Endodermal cell (in vitro differentiated cells): ENCODE results near the gene AXIN2. TPM values are rescaled to one million over a fixed set of nuclear protein-coding genes. Genes with fewer than 3 reads are reported as not detected.

Experiments used
- DNase-seq: peaks from one replicate; pipeline ENCODE4 v3.0.0-alpha.2; 2017
- H3K27ac ChIP-seq: 2 replicates; pipeline ENCODE4 v1.5.1; 2013; ENCODE audit warnings: mild to moderate bottlenecking, low read depth, low read length, moderate library complexity
- H3K27me3 ChIP-seq: 2 replicates; pipeline ENCODE4 v1.6.1; 2013; ENCODE audit warnings: mild to moderate bottlenecking, low read length, moderate library complexity; ENCODE audit not compliant: insufficient read depth, control insufficient read depth, poor library complexity, severe bottlenecking
- H3K36me3 ChIP-seq: 2 replicates; pipeline ENCODE4 v1.7.0; 2013; ENCODE audit warnings: mild to moderate bottlenecking, low read length, moderate library complexity; ENCODE audit not compliant: control insufficient read depth, insufficient read depth
- H3K4me1 ChIP-seq: one replicate; pipeline ENCODE4 v1.7.0; 2013; ENCODE audit warnings: low read length; ENCODE audit not compliant: control insufficient read depth, insufficient read depth
- H3K4me3 ChIP-seq: 2 replicates; pipeline ENCODE4 v1.5.1; 2013; ENCODE audit warnings: mild to moderate bottlenecking, low read length, moderate library complexity
- H3K9ac ChIP-seq: 2 replicates; pipeline ENCODE4 v1.6.1; 2013; ENCODE audit warnings: mild to moderate bottlenecking, low read length, moderate library complexity; ENCODE audit not compliant: poor library complexity, severe bottlenecking; ENCODE audit errors: extremely low read depth
- H3K9me3 ChIP-seq: 2 replicates; pipeline ENCODE4 v1.6.1; 2013; ENCODE audit warnings: mild to moderate bottlenecking, low read length, moderate library complexity; ENCODE audit not compliant: control insufficient read depth
- H3K27ac Mint-ChIP-seq: 2 replicates; pipeline ENCODE4 v1.8.0; 2020; ENCODE audit warnings: mixed read lengths
- H3K27me3 Mint-ChIP-seq: 2 replicates; pipeline ENCODE4 v1.8.0; 2021; ENCODE audit warnings: mild to moderate bottlenecking, mixed read lengths; ENCODE audit not compliant: insufficient read depth
- H3K36me3 Mint-ChIP-seq: 2 replicates; pipeline ENCODE4 v1.8.0; 2020; ENCODE audit warnings: low read depth, mixed read lengths
- H3K4me1 Mint-ChIP-seq: 2 replicates; pipeline ENCODE4 v1.8.0; 2020; ENCODE audit warnings: mixed read lengths
- H3K4me3 Mint-ChIP-seq: 2 replicates; pipeline ENCODE4 v1.8.0; 2020; ENCODE audit warnings: mild to moderate bottlenecking, moderate library complexity, mixed read lengths
- H3K9me3 Mint-ChIP-seq: 2 replicates; pipeline ENCODE4 v1.8.0; 2020; ENCODE audit warnings: mild to moderate bottlenecking, mixed read lengths
- CTCF ChIP-seq: fragments of 200-600 bp; sonication (generic); conservative IDR thresholded peaks from 2 replicates; pipeline ENCODE4 v1.5.0; 2021; ENCODE audit warnings: antibody characterized with exemption, mild to moderate bottlenecking
- WGBS, 2 experiments: methylation state at CpG; one replicate each; pipeline versions ENCODE4 v1.1.5 to v1.1.7; 2013; ENCODE audit warnings: missing lambda C conversion rate in 2 of 2, mixed read lengths in 1 of 2; ENCODE audit not compliant: insufficient coverage in 1 of 2, insufficient read length in 1 of 2; 5-methylcytosine and 5-hydroxymethylcytosine counted together
- total RNA-seq, 2 donors: library from RNA; stranded (reverse); fragmentation: NEBNext Ultra II Directional in 1 of 2; extraction: Animal tissue kit (Norgen Biotek cat#: 25700) in 1 of 2; gene quantifications; 2 replicates in 1 of 2; 3 replicates in 1 of 2; pipeline ENCODE4 v1.2.1, GENCODE V29; 2021

Gene AXIN2
- total RNA-seq, 2 donors from 2014 or later, result 40.1 to 53.2 TPM

GRCh38 chr17:65558683-65559460 lies 2.6 kb downstream of the AXIN2 start:
- Histone ChIP-seq H3K4me3 (no peak overlapping the region), H3K9me3 (no peaks in the 10 kb centered on the region), H3K27me3 (no peaks in the 10 kb centered on the region), H3K4me1 (peaks cover 16% of the 10 kb centered on the region), H3K27ac (peak overlapping the region; percentile 78), H3K36me3 (peaks cover 17% of the 10 kb centered on the region), H3K9ac (peak overlapping the region; percentile 81)
- Mint-ChIP-seq H3K36me3 (peaks cover 2% of the 10 kb centered on the region), H3K27me3 (peaks cover 1% of the 10 kb centered on the region), H3K9me3 (no peaks in the 10 kb centered on the region), H3K4me1 (peaks cover 15% of the 10 kb centered on the region), H3K27ac (peak overlapping the region; percentile 91), H3K4me3 (no peak overlapping the region)
- TF ChIP-seq CTCF, result peak; percentile 10
- DNase-seq, result peak; percentile 82
- WGBS, 2 experiments, result 0% methylated on average over 9 to 27 of the region's 29 CpGs

GRCh38 chr17:65558311-65558682 lies 3.2 kb downstream of the AXIN2 start:
- Mint-ChIP-seq H3K4me3 (no peak overlapping the region), H3K36me3 (peaks cover 5% of the 10 kb centered on the region), H3K27me3 (peaks cover 1% of the 10 kb centered on the region), H3K4me1 (peaks cover 18% of the 10 kb centered on the region), H3K9me3 (no peaks in the 10 kb centered on the region), H3K27ac (no peak overlapping the region)
- TF ChIP-seq CTCF, result no peak
- Histone ChIP-seq H3K4me1 (peaks cover 16% of the 10 kb centered on the region), H3K4me3 (no peak overlapping the region), H3K9ac (peak overlapping the region; percentile 81), H3K27me3 (no peaks in the 10 kb centered on the region), H3K27ac (no peak overlapping the region), H3K36me3 (peaks cover 19% of the 10 kb centered on the region), H3K9me3 (no peaks in the 10 kb centered on the region)
- 16 to 22% methylated on average over 7 to 15 of the region's 15 CpGs for WGBS, 2 experiments
- no peak for DNase-seq

- peaks cover 22% of the 10 kb centered on the region for H3K4me1 Mint-ChIP-seq
- no peak overlapping the region for H3K27ac ChIP-seq
- peaks cover 16% of the 10 kb centered on the region for H3K4me1 ChIP-seq
- peaks cover 24% of the 10 kb centered on the region for H3K36me3 ChIP-seq
- H3K9me3 Mint-ChIP-seq, result no peaks in the 10 kb centered on the region
- peaks cover 11% of the 10 kb centered on the region for H3K36me3 Mint-ChIP-seq
- H3K9ac ChIP-seq, result peak overlapping the region; percentile 81
- WGBS, 2 experiments, result 59 to 65% methylated on average over 21 of the region's 21 CpGs
- no peaks in the 10 kb centered on the region for H3K9me3 ChIP-seq
- DNase-seq, result no peak
- TF ChIP-seq CTCF, result no peak
- H3K4me3 Mint-ChIP-seq, result no peak overlapping the region
- no peaks in the 10 kb centered on the region for H3K27me3 Mint-ChIP-seq
- H3K27me3 ChIP-seq, result no peaks in the 10 kb centered on the region
- no peak overlapping the region for H3K27ac Mint-ChIP-seq
- H3K4me3 ChIP-seq, result no peak overlapping the region
These were observed 3.8 kb downstream of the AXIN2 start for GRCh38 chr17:65557349-65558310.
